Glutamatergic neuron (in vitro differentiated cells): ENCODE data around the gene NUAK2. TPM values are rescaled to one million over a fixed set of nuclear protein-coding genes. Genes with fewer than 3 reads are reported as not detected.

ENCODE experiments used
- DNase-seq: peaks from one replicate; pipeline ENCODE4 v3.0.0; 2022
- H3K27ac Mint-ChIP-seq: one replicate; pipeline ENCODE4 v1.8.0; 2020; ENCODE audit warnings: mild to moderate bottlenecking, mixed read lengths, inconsistent platforms; ENCODE audit not compliant: unreplicated experiment
- H3K27me3 Mint-ChIP-seq: one replicate; pipeline ENCODE4 v1.8.0; 2020; ENCODE audit warnings: mild to moderate bottlenecking, moderate library complexity, mixed read lengths, inconsistent platforms; ENCODE audit not compliant: unreplicated experiment
- H3K36me3 Mint-ChIP-seq: one replicate; pipeline ENCODE4 v1.8.0; 2020; ENCODE audit warnings: mild to moderate bottlenecking, mixed read lengths, inconsistent platforms; ENCODE audit not compliant: unreplicated experiment
- H3K4me1 Mint-ChIP-seq: one replicate; pipeline ENCODE4 v1.8.0; 2020; ENCODE audit warnings: mild to moderate bottlenecking, low read depth, mixed read lengths, inconsistent platforms; ENCODE audit not compliant: unreplicated experiment
- H3K4me3 Mint-ChIP-seq: one replicate; pipeline ENCODE4 v1.8.0; 2020; ENCODE audit warnings: mild to moderate bottlenecking, mixed read lengths, inconsistent platforms; ENCODE audit not compliant: unreplicated experiment
- H3K9me3 Mint-ChIP-seq: one replicate; pipeline ENCODE4 v1.8.0; 2020; ENCODE audit warnings: mild to moderate bottlenecking, moderate library complexity, mixed read lengths, inconsistent platforms; ENCODE audit not compliant: unreplicated experiment
- CTCF ChIP-seq: fragments of 200-600 bp; sonication (generic); IDR thresholded peaks from one replicate; pipeline ENCODE4 v1.5.0; 2021; ENCODE audit not compliant: partially characterized antibody, unreplicated experiment
- total RNA-seq: library from RNA; stranded (reverse); fragmentation: NEBNext Ultra II Directional; extraction: Animal tissue kit (Norgen Biotek cat#: 25700); gene quantifications from one replicate; pipeline ENCODE4 v1.2.1, GENCODE V29; 2021; ENCODE audit not compliant: unreplicated experiment

The NUAK2 gene
- total RNA-seq, 1 donor from 2014 or later = 8.0 TPM

- TF ChIP-seq CTCF = no peak
- peak overlapping the region; percentile 39 for H3K4me3 Mint-ChIP-seq
- no peak overlapping the region for H3K27ac Mint-ChIP-seq
- peaks cover 7% of the 10 kb centered on the region for H3K9me3 Mint-ChIP-seq
- peaks cover 18% of the 10 kb centered on the region for H3K4me1 Mint-ChIP-seq
- H3K27me3 Mint-ChIP-seq = peaks cover 20% of the 10 kb centered on the region
- DNase-seq = no peak
- no peaks in the 10 kb centered on the region for H3K36me3 Mint-ChIP-seq
Observed at GRCh38 chr1:205332015-205332791, 10.7 kb upstream of the NUAK2 start.

- H3K27me3 Mint-ChIP-seq = peaks cover 19% of the 10 kb centered on the region
- H3K9me3 Mint-ChIP-seq = peaks cover 7% of the 10 kb centered on the region
- peaks cover 23% of the 10 kb centered on the region for H3K4me1 Mint-ChIP-seq
- no peak for DNase-seq
- H3K36me3 Mint-ChIP-seq = no peaks in the 10 kb centered on the region
- TF ChIP-seq CTCF = no peak
- no peak overlapping the region for H3K4me3 Mint-ChIP-seq
- H3K27ac Mint-ChIP-seq = no peak overlapping the region
Observed at GRCh38 chr1:205330150-205330549, 8.6 kb upstream of the NUAK2 start.

DNA sequence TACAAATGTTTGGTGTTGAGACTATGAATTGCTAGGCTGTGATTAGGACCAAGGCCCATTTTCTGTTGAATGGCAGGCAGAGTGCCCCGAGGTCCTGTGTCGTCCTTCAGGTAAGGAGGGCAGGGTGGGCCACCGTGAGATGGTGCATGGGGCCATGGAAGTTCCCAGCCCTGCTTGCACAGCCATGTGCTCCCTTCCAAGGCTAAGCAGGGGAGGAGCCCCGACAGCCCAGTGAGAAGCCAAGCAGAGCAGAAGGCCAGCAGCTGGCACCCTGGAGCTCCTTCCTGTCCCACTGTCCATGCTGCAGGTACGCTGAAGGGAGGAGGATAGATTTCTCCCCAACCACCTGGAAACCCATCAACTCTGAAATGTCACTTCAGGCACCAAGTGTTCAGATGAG lies 8.2 kb upstream of the NUAK2 start:
- peaks cover 27% of the 10 kb centered on the region for H3K4me1 Mint-ChIP-seq
- H3K27ac Mint-ChIP-seq = no peak overlapping the region
- no peaks in the 10 kb centered on the region for H3K36me3 Mint-ChIP-seq
- H3K27me3 Mint-ChIP-seq = peaks cover 20% of the 10 kb centered on the region
- TF ChIP-seq CTCF = no peak
- no peak for DNase-seq
- peaks cover 9% of the 10 kb centered on the region for H3K9me3 Mint-ChIP-seq
- H3K4me3 Mint-ChIP-seq = no peak overlapping the region

DNA sequence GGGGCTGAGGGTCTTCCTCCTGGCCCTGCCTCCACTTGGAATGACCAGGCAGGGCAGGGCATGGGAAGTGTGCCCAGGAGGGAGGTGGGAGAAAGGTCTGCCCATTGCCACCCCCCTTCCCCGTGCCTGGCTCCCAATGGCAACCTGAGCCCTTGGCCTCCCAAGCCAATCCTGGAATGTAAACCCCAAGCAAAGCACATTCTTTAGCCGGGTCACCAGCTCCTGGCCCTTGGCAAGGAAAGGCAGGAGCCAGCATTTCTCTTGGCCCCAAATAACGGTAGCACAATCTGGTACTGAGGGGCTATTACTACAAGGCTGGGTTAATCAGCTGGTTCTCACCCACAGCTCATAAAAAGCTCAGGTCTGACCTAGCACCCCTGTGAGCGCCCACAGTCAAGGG lies 6.9 kb upstream of the NUAK2 start:
- Mint-ChIP-seq H3K9me3 (peaks cover 11% of the 10 kb centered on the region), H3K36me3 (no peaks in the 10 kb centered on the region), H3K4me3 (no peak overlapping the region), H3K27me3 (peaks cover 22% of the 10 kb centered on the region), H3K27ac (no peak overlapping the region), H3K4me1 (peaks cover 27% of the 10 kb centered on the region)
- no peak for TF ChIP-seq CTCF
- DNase-seq = no peak

GRCh38 chr1:205326812-205327466 lies 5.4 kb upstream of the NUAK2 start:
- no peaks in the 10 kb centered on the region for H3K36me3 Mint-ChIP-seq
- H3K27ac Mint-ChIP-seq = no peak overlapping the region
- no peak for DNase-seq
- peaks cover 11% of the 10 kb centered on the region for H3K9me3 Mint-ChIP-seq
- H3K4me1 Mint-ChIP-seq = peaks cover 24% of the 10 kb centered on the region
- H3K4me3 Mint-ChIP-seq = peak overlapping the region; percentile 1
- peaks cover 15% of the 10 kb centered on the region for H3K27me3 Mint-ChIP-seq
- no peak for TF ChIP-seq CTCF
